Measurements from ENCODE around the gene PSMB10.

The PSMB10 gene

GRCh38 chr16:67963662-67964321, 27.1 kb upstream of the PSMB10 start:
- DNase-seq, result no peak

GRCh38 chr16:67963292-67963661, 26.6 kb upstream of the PSMB10 start:
- DNase-seq, result no peak

- DNase-seq, result no peak
Measured at GRCh38 chr16:67962135-67962534, 25.5 kb upstream of the PSMB10 start.

- DNase-seq, result no peak
Measured at GRCh38 chr16:67961551-67961957, 24.9 kb upstream of the PSMB10 start.

GRCh38 chr16:67959536-67960329, 23.1 kb upstream of the PSMB10 start:
- no peak for DNase-seq

- DNase-seq, result no peak
Measured at GRCh38 chr16:67957622-67958021, 21.0 kb upstream of the PSMB10 start.

- no peak for DNase-seq
Measured at GRCh38 chr16:67954421-67955196, 18.0 kb upstream of the PSMB10 start.

GRCh38 chr16:67953641-67954375, 17.2 kb upstream of the PSMB10 start:
- DNase-seq, result no peak

- no peak for DNase-seq
Measured at GRCh38 chr16:67951485-67951884, 14.8 kb upstream of the PSMB10 start.

GRCh38 chr16:67950335-67950843, 13.7 kb upstream of the PSMB10 start:
- no peak for DNase-seq

GRCh38 chr16:67949645-67950044, 13.0 kb upstream of the PSMB10 start:
- no peak for DNase-seq

- DNase-seq, result no peak
Measured at GRCh38 chr16:67948015-67948414, 11.4 kb upstream of the PSMB10 start.

- DNase-seq, result no peak
Measured at GRCh38 chr16:67946966-67947558, 10.4 kb upstream of the PSMB10 start.

GRCh38 chr16:67946128-67946569, 9.5 kb upstream of the PSMB10 start:
- no peak for DNase-seq

- no peak for DNase-seq
Measured at GRCh38 chr16:67945392-67945933, 8.8 kb upstream of the PSMB10 start.

GRCh38 chr16:67944690-67945391, 8.2 kb upstream of the PSMB10 start:
- DNase-seq, result no peak

- no peak for DNase-seq
Measured at GRCh38 chr16:67943619-67944504, 7.2 kb upstream of the PSMB10 start, which contains the start of gene LCAT. Gene LCAT, minus strand, starts transcription at chr16:67944120. Its CDS starts 19 bp downstream, at chr16:67944101.

- DNase-seq, result no peak
Measured at GRCh38 chr16:67943256-67943618, 6.6 kb upstream of the PSMB10 start.

GRCh38 chr16:67942510-67943255, 6.0 kb upstream of the PSMB10 start:
- no peak for DNase-seq

GRCh38 chr16:67942200-67942509, 5.5 kb upstream of the PSMB10 start:
- DNase-seq, result peak; percentile 61

All from activated CD4-positive, alpha-beta T cell treated with anti-CD3 and anti-CD28 coated beads for 48 hours (primary cell).